GM21576 (cell line): ENCODE measurements around the gene NID1.
"Not testable (repeated sequence)": the region's sequence is repeated elsewhere in the genome, so short reads cannot be mapped to it uniquely, and the experiment has no call there.

Experiments used
- ATAC-seq: cut with Tn5 transposase; IDR thresholded peaks from one replicate; pipeline ENCODE4 v1.9.1; 2021; ENCODE audit warnings: mild to moderate bottlenecking, moderate library complexity; ENCODE audit not compliant: unreplicated experiment

NID1 gene

DNA sequence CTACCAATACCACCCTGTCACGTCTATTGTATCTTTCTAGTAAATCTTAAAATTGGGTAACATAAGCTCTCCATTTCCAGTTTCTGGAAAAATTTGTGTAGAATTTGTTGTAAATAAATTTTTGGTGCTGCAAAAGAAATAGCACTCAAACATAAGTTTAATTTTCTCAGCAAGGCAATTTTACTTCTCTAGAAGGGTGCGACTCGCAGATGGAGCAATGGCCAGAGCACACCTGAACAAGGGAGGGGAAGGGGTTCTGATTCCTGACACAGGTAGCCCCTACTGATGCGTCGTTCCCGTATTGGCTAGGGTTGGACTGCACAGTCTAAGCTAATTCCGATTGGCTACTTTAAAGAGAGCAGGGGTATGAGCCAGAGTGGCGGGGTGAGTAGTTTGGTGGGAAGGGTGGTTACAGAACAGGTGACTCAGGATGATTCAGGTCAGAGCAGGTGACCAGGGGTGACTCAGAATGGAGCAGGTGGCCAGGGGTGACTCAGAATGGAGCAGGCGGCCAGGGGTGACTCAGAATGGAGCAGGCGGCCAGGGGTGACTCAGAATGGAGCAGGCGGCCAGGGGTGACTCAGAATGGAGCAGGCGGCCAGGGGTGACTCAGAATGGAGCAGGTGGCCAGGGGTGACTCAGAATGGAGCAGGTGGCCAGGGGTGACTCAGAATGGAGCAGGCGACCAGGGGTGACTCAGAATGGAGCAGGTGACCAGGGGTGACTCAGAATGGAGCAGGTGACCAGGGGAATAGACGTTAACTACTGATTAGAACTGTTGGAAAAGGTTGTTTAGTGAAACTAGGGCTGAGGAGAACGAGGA is 32.0 kb upstream of the NID1 start:
- not testable (repeated sequence) for ATAC-seq

DNA sequence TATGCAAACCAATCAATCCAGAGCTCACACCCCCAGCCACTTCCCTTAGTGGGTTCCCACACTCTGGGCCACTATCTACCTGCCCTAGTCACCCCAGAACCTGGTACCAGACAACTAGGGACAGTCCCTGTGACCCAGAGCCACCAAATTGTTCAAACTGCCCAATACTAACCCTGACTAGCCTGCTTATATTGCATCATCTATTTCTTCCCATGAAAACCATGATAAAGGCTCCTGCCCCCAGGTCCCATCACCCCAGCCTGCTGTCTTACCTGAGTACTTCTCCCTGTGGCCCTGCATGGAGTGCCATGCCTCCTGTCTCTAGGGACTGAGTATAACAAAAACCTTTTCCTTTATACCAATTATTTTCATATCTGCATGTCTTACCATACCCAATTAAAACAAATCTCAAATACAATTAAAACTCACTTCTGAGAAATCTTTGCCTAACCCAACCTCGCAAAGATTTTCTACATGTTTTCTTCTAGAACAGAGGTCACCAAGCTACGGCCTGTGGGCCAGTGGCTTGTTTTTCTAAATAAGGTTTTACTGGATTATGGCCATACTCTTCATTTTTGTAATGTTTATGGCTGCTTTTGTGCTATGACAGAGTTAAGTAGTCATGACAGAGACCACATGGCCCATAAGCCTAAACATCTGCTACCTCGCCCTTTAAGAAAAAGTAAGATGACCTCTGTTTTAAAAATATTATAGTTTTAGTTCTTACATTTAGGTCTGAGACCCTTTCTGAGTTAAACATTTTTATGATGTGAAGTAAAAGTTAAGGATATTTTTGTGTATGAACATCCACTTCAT is 31.0 kb upstream of the NID1 start:
- ATAC-seq = no peak

DNA sequence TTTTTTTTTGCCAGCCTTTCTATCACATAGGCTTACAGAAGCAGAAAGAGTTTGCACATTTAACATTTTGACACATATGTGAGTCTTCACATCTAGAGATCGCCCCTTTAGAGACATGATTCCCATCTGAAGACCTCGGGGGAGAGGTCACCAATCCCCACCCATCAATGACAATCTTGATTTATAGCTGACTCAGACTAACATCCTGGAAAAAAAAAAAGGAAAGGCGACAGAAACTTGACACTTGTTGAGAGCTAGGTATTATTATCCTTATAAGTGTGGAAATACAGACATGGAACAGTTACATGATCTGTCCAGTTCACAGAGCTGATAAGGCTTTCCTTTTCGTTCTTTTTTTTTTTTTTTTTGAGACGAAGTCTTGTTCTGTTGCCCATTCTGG is 28.0 kb upstream of the NID1 start:
- no peak for ATAC-seq

DNA sequence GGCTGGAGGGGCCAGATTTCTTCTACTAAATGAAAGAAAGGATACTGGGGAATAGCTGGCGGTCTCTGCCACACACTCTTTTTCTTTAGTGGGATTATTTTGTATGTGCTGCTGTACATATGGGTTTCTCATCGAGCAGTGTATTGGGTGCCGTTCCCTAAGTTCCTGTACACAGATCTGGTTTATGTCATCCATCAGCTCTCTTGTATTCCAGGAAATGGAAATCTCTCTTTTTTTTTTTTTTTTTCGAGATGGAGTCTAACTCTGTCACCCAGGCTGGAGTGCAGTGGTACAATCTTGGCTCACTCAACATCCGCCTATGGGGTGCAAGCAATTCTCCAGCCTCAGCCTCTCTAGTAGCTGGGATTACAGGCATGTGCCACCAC is 27.0 kb upstream of the NID1 start:
- no peak for ATAC-seq

DNA sequence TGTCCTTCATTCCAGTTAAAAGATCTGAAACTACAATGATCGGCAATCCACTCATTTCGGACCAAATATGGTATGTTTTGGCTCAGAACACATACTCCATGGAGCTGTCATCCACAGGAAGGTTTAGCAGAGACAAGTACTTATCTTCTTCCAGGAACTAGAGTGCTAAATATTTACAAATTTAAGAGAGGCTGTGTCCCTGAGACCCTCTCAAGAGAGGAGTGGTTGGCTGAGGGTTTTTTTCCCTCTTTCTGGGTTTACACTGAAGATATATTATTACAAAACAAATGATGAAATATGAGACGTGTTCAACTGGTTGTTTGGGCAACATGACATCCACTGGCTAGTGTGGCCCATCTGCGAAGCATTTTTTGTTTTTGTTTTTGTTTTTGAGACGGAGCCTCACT is 25.9 kb upstream of the NID1 start:
- ATAC-seq = no peak

DNA sequence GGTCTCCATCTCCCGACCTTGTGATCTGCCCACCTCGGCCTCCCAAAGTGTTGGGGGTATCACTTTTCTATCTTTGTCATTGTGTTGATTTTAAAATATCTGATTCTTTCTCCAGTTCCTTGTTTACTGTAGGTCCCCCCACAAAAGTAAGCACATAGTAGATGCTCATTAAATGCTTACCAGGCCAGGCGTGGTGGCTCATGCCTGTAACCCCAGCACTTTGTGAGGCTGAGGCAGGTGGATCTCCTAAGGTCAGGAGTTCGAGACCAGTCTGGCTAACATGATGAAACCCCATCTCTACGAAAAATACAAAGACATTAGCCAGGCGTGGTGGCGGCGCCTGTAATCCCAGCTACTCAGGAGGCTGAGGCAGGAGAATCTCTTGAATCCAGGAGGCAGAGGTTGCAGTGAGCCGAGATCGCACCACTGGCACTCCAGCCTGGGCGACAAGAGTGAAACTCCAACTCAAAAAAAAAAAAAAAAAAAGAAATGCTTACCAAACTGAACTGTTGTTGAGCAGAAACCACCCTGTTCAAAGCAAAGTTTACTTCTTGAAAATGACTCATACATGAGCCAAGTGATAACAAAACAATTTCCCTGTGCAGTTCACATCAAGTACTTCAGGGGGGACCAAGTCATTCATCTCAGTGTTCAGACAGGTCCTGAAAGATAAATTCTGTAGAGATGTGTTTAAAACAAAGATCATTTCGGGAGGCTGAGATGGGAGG is 24.3 kb upstream of the NID1 start:
- ATAC-seq = no peak

DNA sequence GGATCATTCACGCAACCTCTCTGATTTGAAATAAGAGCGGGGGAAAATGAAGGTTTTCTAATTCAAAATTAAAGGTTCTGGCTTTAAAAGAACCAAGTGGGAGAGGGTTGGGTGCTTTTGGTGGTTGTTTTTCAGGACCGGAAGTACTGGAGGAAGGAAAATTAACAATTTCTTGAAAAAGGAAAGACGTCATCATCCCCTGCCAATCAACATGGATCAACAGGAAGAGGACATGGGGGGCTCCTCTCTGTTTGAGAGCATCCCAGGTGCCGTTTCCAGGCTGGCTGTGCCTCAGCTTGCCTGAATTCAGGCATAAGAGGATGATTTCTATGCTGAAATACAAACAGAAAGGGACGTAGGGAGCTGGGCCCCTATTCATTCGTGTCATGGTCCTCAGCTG is 21.6 kb upstream of the NID1 start:
- no peak for ATAC-seq

DNA sequence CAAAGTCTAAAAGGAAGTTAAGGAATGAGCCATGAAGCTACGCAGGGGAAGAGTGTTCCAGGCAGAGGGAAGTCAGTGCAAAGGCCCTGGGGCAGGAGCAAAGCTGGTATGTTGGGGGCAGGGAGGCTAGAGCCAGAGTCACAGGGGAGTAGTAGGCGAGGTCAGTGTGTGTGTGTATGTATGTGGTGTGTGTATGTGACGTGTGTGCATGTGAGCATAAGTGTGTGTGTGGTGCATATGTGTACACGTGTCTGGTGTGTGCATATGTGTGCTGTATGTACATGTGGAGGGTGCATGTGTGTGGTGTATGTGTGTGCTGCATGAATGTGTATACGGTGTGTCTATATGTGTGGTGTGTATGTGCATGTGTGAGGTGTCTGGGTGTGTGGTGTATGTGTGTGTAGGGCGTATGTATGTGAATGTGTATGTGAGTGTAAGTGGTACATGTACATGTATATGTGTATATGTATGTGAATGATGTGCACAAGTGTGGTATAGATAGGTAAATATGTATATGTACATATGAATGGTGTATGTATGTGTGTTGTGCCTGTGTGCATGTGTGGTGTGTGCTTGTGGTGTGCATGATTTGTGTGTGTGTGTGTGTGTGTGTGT is 20.8 kb upstream of the NID1 start:
- ATAC-seq = no peak

DNA sequence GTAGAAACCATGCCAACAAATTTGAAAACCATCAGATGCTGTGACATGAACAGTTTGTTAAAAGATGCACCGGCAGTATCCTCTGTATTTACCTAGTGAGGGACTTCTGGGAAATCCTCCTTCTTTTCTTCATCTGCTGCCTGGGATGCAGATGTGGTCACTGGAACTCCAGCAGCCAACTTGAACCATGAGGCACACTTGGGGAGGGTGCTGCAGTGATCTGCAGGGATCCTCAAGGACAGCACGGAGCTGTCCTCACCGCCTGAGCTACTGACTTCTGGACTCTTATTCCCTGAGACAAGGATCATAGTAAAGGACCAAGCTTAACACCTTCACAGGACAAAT is 19.5 kb upstream of the NID1 start:
- no peak for ATAC-seq

DNA sequence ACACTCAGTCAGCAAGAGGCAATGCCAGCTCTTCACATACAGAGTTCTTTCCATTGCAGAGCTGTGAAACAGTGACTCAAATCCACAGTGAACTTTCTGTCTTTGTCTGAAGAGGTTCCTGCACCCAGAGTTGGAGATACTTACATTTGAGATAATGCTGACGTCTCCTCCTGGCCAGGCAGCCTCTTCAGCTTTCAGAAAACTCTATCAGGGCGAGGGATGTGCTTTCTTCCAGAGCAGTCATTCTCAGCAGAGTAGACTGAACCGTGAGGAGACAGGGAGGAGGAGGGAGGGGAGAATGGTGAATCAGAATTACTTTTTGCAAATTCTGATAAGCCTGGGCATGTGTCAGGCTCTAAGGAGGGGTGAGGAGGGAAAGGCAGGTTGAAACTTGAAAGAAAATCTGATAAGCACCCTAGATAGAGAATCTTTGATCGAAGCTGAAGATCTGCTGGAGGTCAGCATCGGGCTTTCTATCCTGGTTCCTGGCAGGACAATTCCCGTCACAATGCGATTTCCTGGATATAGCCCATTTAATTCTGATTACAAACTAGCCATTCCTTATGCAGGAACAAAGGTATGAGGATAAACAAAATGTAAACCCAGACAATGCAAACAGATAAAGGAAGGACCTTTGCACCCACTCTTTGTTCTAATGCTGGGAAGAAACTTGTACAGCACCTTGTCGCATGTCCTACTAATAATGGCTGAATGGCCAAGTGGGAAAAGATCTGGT is 18.9 kb upstream of the NID1 start:
- no peak for ATAC-seq

DNA sequence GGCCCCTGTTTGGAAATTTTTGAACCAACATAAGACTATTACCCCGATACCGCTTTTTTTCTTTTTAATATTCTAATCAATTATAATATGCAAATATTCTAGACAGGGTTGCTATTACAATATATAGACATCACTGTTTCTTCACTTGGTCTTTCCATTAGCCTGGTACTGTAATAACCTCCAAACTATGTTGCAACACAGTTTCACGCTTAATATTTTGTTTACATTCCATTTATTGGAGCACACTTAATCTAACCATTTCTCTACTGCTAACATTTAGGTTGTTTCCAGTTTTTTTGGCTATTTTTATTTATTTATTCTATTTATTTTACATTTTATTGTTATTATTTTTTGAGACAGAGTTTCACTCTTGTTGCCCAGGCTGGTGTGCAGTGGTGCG is 17.6 kb upstream of the NID1 start:
- ATAC-seq = no peak

DNA sequence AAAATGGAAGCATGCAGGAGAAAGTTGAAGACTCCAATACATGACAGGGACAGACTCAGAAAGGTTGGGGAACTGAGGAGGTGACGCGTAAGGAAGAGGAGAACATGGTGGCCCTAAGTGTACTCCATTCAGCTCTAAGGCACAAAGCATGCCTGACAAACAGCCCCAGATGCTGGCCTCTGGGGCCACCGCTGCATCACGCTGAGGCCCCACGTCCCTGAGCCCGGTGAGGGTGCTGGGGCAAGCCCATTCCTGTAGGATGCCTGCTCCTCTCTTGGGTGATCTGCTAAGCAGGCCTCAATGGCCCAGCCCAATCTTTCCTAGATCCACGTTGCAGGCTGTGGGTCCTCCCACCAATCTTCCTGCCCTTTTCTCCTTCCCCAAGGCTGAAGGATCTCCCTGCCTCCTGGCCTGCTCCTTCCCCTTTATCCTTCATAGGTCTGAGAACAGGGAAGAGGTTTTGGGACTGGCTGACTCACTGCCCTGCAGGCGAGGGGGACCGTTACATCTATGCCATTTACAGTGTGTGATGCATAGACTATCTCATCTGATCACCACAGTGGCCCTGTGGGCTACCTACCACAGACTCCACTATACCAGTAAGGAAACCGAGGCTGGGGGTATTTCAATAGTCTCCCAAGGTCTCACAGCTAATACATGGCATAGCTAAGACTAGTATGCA is 16.8 kb upstream of the NID1 start:
- no peak for ATAC-seq

DNA sequence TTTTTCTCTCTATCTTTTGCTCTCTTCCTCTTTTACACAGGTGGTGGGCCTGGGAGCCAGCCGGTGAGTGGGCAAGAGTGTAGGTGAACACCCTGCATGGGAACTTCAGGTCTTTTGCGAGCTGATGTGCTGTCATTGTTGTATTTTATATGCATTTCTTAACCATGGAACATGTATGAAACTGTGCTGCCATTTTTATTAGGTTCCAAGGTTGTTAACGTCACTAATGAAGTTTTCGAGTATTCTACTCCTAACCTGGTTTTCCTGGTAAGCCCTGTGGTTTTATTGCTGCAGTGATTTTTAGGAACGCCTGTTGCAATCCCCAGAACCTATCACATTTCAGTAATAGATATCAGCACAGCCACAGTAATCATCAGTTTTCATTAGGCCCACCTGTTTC is 14.8 kb upstream of the NID1 start:
- ATAC-seq = no peak

DNA sequence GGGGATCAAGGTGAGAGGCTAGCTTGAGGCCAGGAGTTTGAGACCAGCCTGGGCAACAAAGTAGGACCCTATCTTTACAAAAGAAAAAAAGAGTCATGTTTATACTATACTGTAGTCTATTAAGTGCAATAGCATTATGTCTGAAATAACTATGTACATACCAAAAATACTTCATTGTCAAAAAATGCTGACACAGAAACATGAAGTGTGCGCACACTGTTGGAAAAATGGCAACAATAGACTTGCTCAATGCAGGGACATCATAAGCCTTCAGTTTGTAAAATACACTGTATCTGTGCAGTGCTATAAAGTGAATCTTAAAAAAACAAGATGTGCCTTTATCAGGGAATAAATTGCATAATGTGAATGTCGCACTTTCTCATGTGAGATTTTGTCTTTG is 14.1 kb upstream of the NID1 start:
- ATAC-seq = no peak

DNA sequence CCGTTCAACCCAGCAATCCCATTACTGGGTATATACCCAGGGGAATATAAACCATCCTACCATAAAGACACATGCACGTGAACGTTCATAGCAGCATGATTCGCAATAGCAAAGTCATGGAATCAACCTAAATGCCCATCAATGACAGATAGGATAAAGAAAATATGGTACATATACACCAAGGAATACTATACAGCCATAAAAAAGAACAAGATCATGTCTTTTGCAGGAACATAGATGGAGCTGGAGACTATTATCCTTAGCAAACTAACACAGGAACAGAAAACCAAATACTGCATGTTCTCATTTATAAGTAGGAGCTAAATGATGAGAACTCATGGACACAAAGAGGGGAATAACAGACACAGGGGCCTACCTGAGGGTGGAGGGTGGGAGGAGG is 13.2 kb upstream of the NID1 start:
- ATAC-seq = not testable (repeated sequence)

DNA sequence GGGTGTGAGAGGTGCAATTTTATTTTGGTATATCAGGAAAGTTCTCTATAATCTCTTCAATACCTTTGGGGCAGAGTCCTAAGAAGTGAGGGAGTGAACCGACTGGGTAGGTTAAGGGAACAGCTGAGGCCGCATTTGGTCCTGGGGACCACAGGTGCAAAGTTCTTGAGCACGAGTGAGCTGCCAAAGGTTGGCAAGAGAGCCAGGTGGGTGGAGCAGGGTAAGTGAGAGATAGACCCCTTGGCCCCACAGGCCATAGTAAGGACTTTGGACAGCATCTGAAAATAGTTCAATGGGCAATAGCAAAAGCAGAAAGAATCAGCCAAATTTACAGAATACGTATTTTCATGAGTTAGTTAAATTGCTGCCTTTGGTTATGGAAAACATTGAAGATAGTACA is 11.0 kb upstream of the NID1 start:
- no peak for ATAC-seq

DNA sequence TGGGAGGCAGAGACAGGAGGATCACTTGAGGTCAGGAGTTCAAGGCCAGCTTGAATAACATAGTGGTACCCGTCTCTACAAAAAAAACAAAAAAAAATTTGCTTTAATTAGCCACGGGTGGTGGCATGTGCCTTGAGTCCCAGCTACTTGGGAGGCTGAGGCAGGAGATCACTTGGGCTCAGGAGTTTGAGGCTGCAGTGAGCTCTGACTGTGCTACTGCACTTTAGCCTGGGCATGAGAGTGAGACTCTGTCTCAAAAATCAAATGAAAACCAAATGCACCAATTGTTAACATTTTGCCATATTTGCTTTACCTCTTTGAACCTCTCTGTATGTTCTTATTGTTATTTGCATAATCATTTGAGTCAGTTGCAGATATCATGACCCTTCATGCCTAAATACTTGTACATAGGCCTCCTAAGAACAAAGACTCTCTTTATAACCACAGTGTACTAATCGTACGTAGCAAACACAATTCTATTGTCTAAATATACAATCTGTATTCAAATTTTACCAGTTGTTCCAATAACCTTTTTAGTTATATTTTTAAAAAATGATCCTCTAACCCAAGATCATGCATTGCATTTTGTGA is 8.5 kb upstream of the NID1 start:
- ATAC-seq = no peak

DNA sequence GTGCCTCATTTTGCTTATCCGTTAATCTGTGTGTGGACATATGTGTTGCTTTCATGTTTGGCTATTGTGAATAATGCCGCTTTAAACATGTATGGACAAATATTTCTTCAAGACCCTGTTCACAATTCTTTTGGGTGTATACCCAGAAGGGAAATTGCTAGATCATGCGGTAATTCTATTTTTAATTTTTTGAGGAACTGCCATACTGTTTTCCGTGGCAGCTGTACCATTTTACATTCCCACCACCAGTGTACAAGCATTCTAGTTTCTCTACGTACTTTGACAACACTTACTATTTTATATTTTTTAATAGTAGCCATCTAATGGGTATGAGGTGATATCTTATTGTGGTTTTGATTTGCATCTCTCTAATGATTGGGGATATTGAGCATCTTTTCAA is 7.1 kb upstream of the NID1 start:
- ATAC-seq = no peak

DNA sequence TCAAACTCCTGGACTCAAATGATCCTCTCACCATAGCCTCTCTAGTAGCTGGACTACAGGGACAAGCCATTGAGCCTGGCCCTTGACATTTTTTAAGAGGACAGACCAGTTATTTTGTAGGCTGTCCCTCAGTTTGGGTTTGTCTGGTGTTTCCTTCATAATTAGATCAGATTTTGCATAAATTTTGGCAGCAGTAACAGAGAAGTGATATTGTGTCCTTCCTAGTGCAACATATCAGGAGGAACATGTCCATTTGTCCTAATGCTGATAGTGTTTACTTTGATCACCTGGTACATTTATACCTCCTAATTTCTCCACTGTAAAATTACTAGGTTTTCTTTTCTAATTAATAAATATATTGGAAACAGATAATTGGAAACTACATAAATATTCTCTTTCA is 5.9 kb upstream of the NID1 start:
- no peak for ATAC-seq

DNA sequence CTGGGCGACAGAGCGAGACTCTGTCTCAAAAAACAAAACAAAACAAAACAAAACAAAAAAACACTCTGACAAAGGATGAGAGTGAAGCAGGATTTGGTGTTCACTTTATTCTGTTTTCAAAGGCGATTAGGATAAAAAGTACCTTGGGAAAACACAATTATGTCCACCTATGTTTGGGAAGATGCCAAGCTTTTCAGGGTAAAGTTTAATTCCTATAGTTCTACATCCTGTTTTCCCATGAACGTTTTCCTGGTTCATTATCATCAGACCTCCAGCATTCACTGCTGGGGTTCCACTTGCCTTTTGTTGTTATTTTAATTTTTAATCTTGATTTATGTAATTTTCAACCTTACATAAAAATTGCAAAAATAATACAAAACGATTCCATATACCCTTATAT is 4.9 kb upstream of the NID1 start:
- no peak for ATAC-seq
